Thyroid gland (tissue), 4 donors: ENCODE results near the gene MAPRE2. TPM values are rescaled to one million over a fixed set of nuclear protein-coding genes. Genes with fewer than 3 reads are reported as not detected.

ENCODE experiments used
- DNase-seq, 2 donors: peaks; one replicate each; pipeline ENCODE4 v3.0.0-alpha.2; 2019
- H3K27ac ChIP-seq, 3 donors: fragments of 200-600 bp; sonication (generic); 1 replicate in 2 of 3; 2 replicates in 1 of 3; pipeline ENCODE4 v1.5.1; 2016 to 2019; ENCODE audit warnings: mild to moderate bottlenecking in 1 of 3, moderate library complexity in 1 of 3
- H3K27me3 ChIP-seq: fragments of 200-600 bp; sonication (generic); one replicate; pipeline ENCODE4 v1.5.1; 2019
- H3K36me3 ChIP-seq, 2 donors: fragments of 200-600 bp; sonication (generic); one replicate each; pipeline ENCODE4 v1.5.1; 2016 to 2019
- H3K4me1 ChIP-seq, 2 donors: fragments of 200-600 bp; sonication (generic); one replicate each; pipeline ENCODE4 v1.5.1; 2017 to 2019
- H3K4me3 ChIP-seq, 3 donors: fragments of 200-600 bp; sonication (generic); replicated peaks in 1 of 3; 1 replicate in 2 of 3; 2 replicates in 1 of 3; pipeline ENCODE4 v1.5.1; 2016; ENCODE audit warnings: mild to moderate bottlenecking in 1 of 3
- H3K9me3 ChIP-seq: fragments of 200-600 bp; sonication (generic); one replicate; pipeline ENCODE4 v1.5.1; 2017
- CTCF ChIP-seq, 6 experiments: fragments of 200-600 bp in 3 of 6; fragments of 450-650 bp in 3 of 6; sonication (generic) in 3 of 6; IDR thresholded peaks; one replicate each; pipeline ENCODE4 v1.5.1; 2016 to 2019; ENCODE audit warnings: antibody characterized with exemption in 6 of 6, mild to moderate bottlenecking in 2 of 6, inconsistent platforms in 1 of 6, moderate library complexity in 1 of 6
- POLR2A ChIP-seq, 2 donors: fragments of 450-650 bp; IDR thresholded peaks; one replicate each; pipeline ENCODE4 v1.6.1; 2017; ENCODE audit warnings: antibody characterized with exemption in 2 of 2, mild to moderate bottlenecking in 2 of 2, moderate library complexity in 1 of 2
- WGBS, 2 donors: methylation state at CpG; one replicate each; pipeline ENCODE4 v1.1.5; 2017; 5-methylcytosine and 5-hydroxymethylcytosine counted together
- intact Hi-C: fragments of 100-400 bp; cut with DNase I; formaldehyde crosslinking; loops from one replicate; pipeline ENCODE4 v1.15.1; 2023
- total RNA-seq, 4 donors: library from RNA; depleted of rRNA; stranded (reverse); fragments of >200 nt; gene quantifications; one replicate each; pipeline ENCODE4 v1.2.3, GENCODE V29; 2016

Gene MAPRE2
- total RNA-seq, 4 donors from 2014 or later = 22.6 to 38.1 (median 28.8) TPM

- H3K4me1 ChIP-seq = peaks cover 22 to 37% of the 10 kb centered on the region in 2 donors
- WGBS, 2 donors = 96 to 98% methylated on average over 4 of the region's 4 CpGs
These were observed 6.6 kb downstream of the MAPRE2 start for GRCh38 chr18:35047697-35048292.

GRCh38 chr18:35049111-35050027, 8.2 kb downstream of the MAPRE2 start:
- no peak overlapping the region for H3K4me3 ChIP-seq
- intact Hi-C loops = no loop called here
- no peak for DNase-seq
- no peaks in the 10 kb centered on the region for H3K36me3 ChIP-seq
- H3K27ac ChIP-seq = peak overlapping the region in 1 of 3 donors; percentile 36
- no peaks in the 10 kb centered on the region for H3K27me3 ChIP-seq
- TF ChIP-seq POLR2A (IDR thresholded peaks at IDR 0.05) = no peak
- no peak for TF ChIP-seq CTCF (IDR thresholded peaks at IDR 0.05)
- peaks cover 21 to 30% of the 10 kb centered on the region in 2 donors for H3K4me1 ChIP-seq
- H3K9me3 ChIP-seq = no peaks in the 10 kb centered on the region
- WGBS, 2 donors = 62 to 78% methylated on average over 8 of the region's 8 CpGs

More at GRCh38 chr18:35047697-35048292, 6.6 kb downstream of the MAPRE2 start:
- no peak overlapping the region for H3K27ac ChIP-seq
- no peaks in the 10 kb centered on the region for H3K9me3 ChIP-seq
- DNase-seq = no peak
- intact Hi-C loops = no loop called here
- H3K27me3 ChIP-seq = no peaks in the 10 kb centered on the region
- no peaks in the 10 kb centered on the region for H3K36me3 ChIP-seq
- no peak overlapping the region for H3K4me3 ChIP-seq
- no peak for TF ChIP-seq POLR2A (IDR thresholded peaks at IDR 0.05)
- TF ChIP-seq CTCF (IDR thresholded peaks at IDR 0.05) = no peak

- H3K27ac ChIP-seq = peak overlapping the region in 1 of 3 donors; percentile 36
- H3K4me3 ChIP-seq = no peak overlapping the region
These were observed 8.9 kb downstream of the MAPRE2 start for GRCh38 chr18:35050028-35050546.

GRCh38 chr18:35050705-35051195, 9.5 kb downstream of the MAPRE2 start:
- 64 to 69% methylated on average over 2 of the region's 2 CpGs for WGBS, 2 donors
- intact Hi-C loops = no loop called here
- no peak for DNase-seq
- Histone ChIP-seq H3K4me1 (peaks cover 16 to 25% of the 10 kb centered on the region in 2 donors), H3K27ac (peak overlapping the region in 1 of 3 donors; percentile 36), H3K9me3 (no peaks in the 10 kb centered on the region), H3K36me3 (no peaks in the 10 kb centered on the region), H3K4me3 (no peak overlapping the region), H3K27me3 (no peaks in the 10 kb centered on the region)
- no peak for TF ChIP-seq CTCF (IDR thresholded peaks at IDR 0.05)
- TF ChIP-seq POLR2A (IDR thresholded peaks at IDR 0.05) = no peak

More at GRCh38 chr18:35050028-35050546, 8.9 kb downstream of the MAPRE2 start:
- Histone ChIP-seq H3K27me3 (no peaks in the 10 kb centered on the region), H3K9me3 (no peaks in the 10 kb centered on the region), H3K36me3 (no peaks in the 10 kb centered on the region), H3K4me1 (peaks cover 16 to 25% of the 10 kb centered on the region in 2 donors)
- DNase-seq = no peak
- WGBS, 2 donors = 68 to 79% methylated on average over 1 of the region's 1 CpG
- intact Hi-C loops = no loop called here
- no peak for TF ChIP-seq POLR2A (IDR thresholded peaks at IDR 0.05)
- TF ChIP-seq CTCF (IDR thresholded peaks at IDR 0.05) = no peak
